K562 (cell line): ENCODE results near the gene HOXB6. TPM values are rescaled to one million over a fixed set of nuclear protein-coding genes. Genes with fewer than 3 reads are reported as not detected.

ENCODE experiments used
- BRD4 ChIP-seq: fragments of 200-600 bp; sonication (generic); IDR thresholded peaks from 2 replicates; pipeline ENCODE4 v1.6.1; 2017; ENCODE audit warnings: inconsistent platforms
- CHCHD3 ChIP-seq: fragments of 250-450 bp; sonication (Bioruptor Pico); IDR thresholded peaks from 2 replicates; pipeline ENCODE4 v2.1.2; 2022; ENCODE audit warnings: mild to moderate bottlenecking
- HDAC6 ChIP-seq: IDR thresholded peaks from 2 replicates; pipeline ENCODE4 v1.6.1; 2012; ENCODE audit warnings: low read depth, mild to moderate bottlenecking, control low read depth, inconsistent platforms, low read length, moderate library complexity
- HNRNPLL ChIP-seq: fragments of 200-400 bp; formaldehyde crosslinking; IDR thresholded peaks from 2 replicates; pipeline ENCODE4 v1.6.1; 2017; ENCODE audit warnings: low read length, low read depth, mild to moderate bottlenecking; ENCODE audit not compliant: poor library complexity, severe bottlenecking
- MAZ ChIP-seq, 2 experiments: fragments of 450-650 bp in 1 of 2; sonication (generic) in 1 of 2; formaldehyde crosslinking; IDR thresholded peaks in 1 of 2; conservative IDR thresholded peaks in 1 of 2; 2 replicates each; pipeline versions ENCODE4 v1.4.0 to v1.5.0; 2020; ENCODE audit warnings: mild to moderate bottlenecking in 1 of 2, missing genetic modification reagents in 1 of 2
- MEF2A ChIP-seq: IDR thresholded peaks from 2 replicates; pipeline ENCODE4 v1.6.1; 2011; ENCODE audit warnings: low read depth, mild to moderate bottlenecking, low read length, moderate library complexity; ENCODE audit not compliant: control insufficient read depth
- NONO ChIP-seq, 2 experiments: fragments of 200-400 bp in 1 of 2; fragments of 450-650 bp in 1 of 2; formaldehyde crosslinking in 1 of 2; IDR thresholded peaks; 2 replicates each; pipeline ENCODE4 v1.6.1; 2017; ENCODE audit warnings: low read depth in 2 of 2, mild to moderate bottlenecking in 2 of 2, moderate library complexity in 2 of 2, low read length in 1 of 2
- POLR2A ChIP-seq: fragments of 450-650 bp; conservative IDR thresholded peaks from 2 replicates; pipeline ENCODE4 v1.6.1; 2016
- RBFOX2 ChIP-seq: fragments of 200-400 bp; formaldehyde crosslinking; IDR thresholded peaks from 2 replicates; pipeline ENCODE4 v1.6.1; 2017; ENCODE audit warnings: low read depth, mild to moderate bottlenecking, low read length, moderate library complexity
- SIN3A ChIP-seq, 2 experiments: fragments of 150-350 bp in 1 of 2; IDR thresholded peaks; 2 replicates each; pipeline ENCODE4 v1.6.1; 2011 to 2016; ENCODE audit warnings: borderline replicate concordance in 2 of 2, low read depth in 2 of 2, low read length in 2 of 2, mild to moderate bottlenecking in 2 of 2, moderate library complexity in 2 of 2; ENCODE audit not compliant: control insufficient read depth in 1 of 2
- TAL1 ChIP-seq: fragments of 450-650 bp; IDR thresholded peaks from 2 replicates; pipeline ENCODE4 v1.6.1; 2016; ENCODE audit warnings: mild to moderate bottlenecking
- ZBTB8A ChIP-seq: fragments of 450-650 bp; IDR thresholded peaks from 2 replicates; pipeline ENCODE4 v1.6.1; 2018; ENCODE audit warnings: mild to moderate bottlenecking, moderate library complexity; ENCODE audit not compliant: partially characterized antibody
- ZNF239 ChIP-seq: fragments of 250-450 bp; sonication (Bioruptor Pico); IDR thresholded peaks from 2 replicates; pipeline ENCODE4 v1.4.0; 2020; ENCODE audit warnings: mild to moderate bottlenecking
- polyA plus RNA-seq, 8 experiments: library from polyadenylated mRNA; depleted of rRNA in 4 of 8; stranded (reverse) in 5 of 8; unstranded in 3 of 8; fragments of >200 nt; fragmentation: Nextera tagmentation in 2 of 8; fragmentation: Illumina TruSeq in 1 of 8; extraction: Ambion mirVana in 2 of 8; extraction: Trizol in 1 of 8; gene quantifications; 2 replicates each; pipeline versions ENCODE4 v1.2.1 to v1.2.3, GENCODE V29; 2011 to 2014; ENCODE audit warnings: inconsistent platforms in 1 of 8, missing spikeins in 1 of 8
- total RNA-seq, 7 experiments: library from RNA; depleted of rRNA in 6 of 7; stranded (reverse); fragments of >200 nt in 6 of 7; fragmentation: Illumina TruSeq in 2 of 7; extraction: Trizol in 2 of 7; gene quantifications; 2 replicates each; pipeline versions ENCODE4 v1.2.1 to v1.2.3, GENCODE V29; 2011 to 2021; ENCODE audit warnings: low replicate concordance in 1 of 7
- TF ChIP-seq, protein P1 (sequence below): fragments of 450-650 bp; formaldehyde crosslinking; IDR thresholded peaks from 2 replicates; pipeline ENCODE4 v1.4.0; 2020; ENCODE audit warnings: mild to moderate bottlenecking, moderate library complexity
- TF ChIP-seq, protein P2 (sequence below): IDR thresholded peaks from 2 replicates; pipeline ENCODE4 v1.6.1; 2011; ENCODE audit warnings: borderline replicate concordance, low read depth, mild to moderate bottlenecking, moderate library complexity, low read length; ENCODE audit not compliant: insufficient read depth, poor library complexity, severe bottlenecking
- TF ChIP-seq, protein P3 (sequence below): IDR thresholded peaks from 3 replicates; pipeline ENCODE4 v1.6.1; 2011; ENCODE audit warnings: borderline replicate concordance, mild to moderate bottlenecking, moderate library complexity; ENCODE audit not compliant: insufficient read length; ENCODE audit errors: extremely low read depth

Gene HOXB6
- total and polyA plus RNA-seq, 9 of the 15 experiments (the other 6 are each of a cell fraction or from before 2014, with no cell fraction given), result 1.2 to 14.8 (median 4.9) TPM

DNA sequence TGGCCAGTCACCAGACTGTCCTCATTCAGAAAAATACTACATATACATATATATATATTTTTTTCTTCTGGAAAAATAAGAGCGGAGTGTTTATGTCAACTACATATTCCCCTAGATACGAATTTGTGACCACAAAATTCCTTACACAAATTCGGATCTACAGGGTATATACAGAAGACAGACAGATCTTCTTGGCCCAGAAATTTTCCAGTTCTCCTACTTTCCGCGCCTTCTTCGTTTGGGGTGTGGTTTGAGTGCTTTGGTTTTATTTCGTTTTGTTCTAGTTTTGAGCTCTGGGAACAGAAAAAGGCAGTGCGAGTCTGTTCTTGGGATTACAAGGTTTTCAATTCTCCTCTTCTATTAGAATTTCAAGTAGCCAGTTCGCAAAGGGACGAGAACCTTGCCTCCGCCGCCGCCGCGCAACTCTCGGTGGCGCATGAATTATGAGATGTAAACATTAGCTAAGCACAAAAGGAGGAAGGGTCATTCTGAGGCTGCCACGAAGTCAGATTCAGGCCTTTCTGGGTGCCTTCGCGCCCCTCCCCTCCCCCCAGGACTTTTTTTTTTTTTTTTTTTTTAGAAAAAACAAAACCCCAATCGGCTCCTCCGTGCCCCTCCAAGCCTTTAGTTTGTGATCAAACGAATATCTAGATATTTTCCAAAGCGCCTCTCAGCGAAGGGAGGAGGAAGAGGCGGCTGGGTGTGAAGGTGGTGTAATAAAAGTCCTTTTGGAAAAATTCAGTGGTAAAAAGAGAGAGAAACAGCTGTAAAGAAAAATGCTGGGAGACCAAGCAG, 24.8 kb downstream of the HOXB6 start (continued):
- TF ChIP-seq BRD4 (peak; percentile 80; the same call in 1 of the 2 replicates), POLR2A (0 out of 2 replicates have a peak, but pooled peaks have one; percentile 35), TAL1 (no peak), MEF2A (no peak), HNRNPLL (no peak), ZNF239 (CRISPR knock-in tag) (0 out of 2 replicates have a peak, but pooled peaks have one; percentile 28), SIN3A (IDR thresholded peaks at IDR 0.05; ENCODE audit: borderline replicate concordance in 2 of 2, control insufficient read depth in 1 of 2, low read depth in 2 of 2, low read length in 2 of 2) (no peak), MAZ (CRISPR knock-in tag; conservative IDR thresholded peaks at IDR 0.05 in 1 of 2, IDR thresholded peaks at IDR 0.05 in 1 of 2) (no peak), ZBTB8A (no peak), NONO (IDR thresholded peaks at IDR 0.05; ENCODE audit: low read depth in 2 of 2, low read length in 1 of 2) (no peak), RBFOX2 (peak; percentile 70), CHCHD3 (CRISPR knock-in tag) (no peak), HDAC6 (no peak)
- TF ChIP-seq, protein P1, sequence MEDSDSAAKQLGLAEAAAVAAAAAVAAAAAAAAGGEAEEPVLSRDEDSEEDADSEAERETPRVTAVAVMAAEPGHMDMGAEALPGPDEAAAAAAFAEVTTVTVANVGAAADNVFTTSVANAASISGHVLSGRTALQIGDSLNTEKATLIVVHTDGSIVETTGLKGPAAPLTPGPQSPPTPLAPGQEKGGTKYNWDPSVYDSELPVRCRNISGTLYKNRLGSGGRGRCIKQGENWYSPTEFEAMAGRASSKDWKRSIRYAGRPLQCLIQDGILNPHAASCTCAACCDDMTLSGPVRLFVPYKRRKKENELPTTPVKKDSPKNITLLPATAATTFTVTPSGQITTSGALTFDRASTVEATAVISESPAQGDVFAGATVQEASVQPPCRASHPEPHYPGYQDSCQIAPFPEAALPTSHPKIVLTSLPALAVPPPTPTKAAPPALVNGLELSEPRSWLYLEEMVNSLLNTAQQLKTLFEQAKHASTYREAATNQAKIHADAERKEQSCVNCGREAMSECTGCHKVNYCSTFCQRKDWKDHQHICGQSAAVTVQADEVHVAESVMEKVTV (CRISPR knock-in tag), result 0 out of 2 replicates have a peak, but pooled peaks have one; percentile 24
- TF ChIP-seq, protein P2, sequence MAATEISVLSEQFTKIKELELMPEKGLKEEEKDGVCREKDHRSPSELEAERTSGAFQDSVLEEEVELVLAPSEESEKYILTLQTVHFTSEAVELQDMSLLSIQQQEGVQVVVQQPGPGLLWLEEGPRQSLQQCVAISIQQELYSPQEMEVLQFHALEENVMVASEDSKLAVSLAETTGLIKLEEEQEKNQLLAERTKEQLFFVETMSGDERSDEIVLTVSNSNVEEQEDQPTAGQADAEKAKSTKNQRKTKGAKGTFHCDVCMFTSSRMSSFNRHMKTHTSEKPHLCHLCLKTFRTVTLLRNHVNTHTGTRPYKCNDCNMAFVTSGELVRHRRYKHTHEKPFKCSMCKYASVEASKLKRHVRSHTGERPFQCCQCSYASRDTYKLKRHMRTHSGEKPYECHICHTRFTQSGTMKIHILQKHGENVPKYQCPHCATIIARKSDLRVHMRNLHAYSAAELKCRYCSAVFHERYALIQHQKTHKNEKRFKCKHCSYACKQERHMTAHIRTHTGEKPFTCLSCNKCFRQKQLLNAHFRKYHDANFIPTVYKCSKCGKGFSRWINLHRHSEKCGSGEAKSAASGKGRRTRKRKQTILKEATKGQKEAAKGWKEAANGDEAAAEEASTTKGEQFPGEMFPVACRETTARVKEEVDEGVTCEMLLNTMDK, result peak; percentile 9
- TF ChIP-seq, protein P3, sequence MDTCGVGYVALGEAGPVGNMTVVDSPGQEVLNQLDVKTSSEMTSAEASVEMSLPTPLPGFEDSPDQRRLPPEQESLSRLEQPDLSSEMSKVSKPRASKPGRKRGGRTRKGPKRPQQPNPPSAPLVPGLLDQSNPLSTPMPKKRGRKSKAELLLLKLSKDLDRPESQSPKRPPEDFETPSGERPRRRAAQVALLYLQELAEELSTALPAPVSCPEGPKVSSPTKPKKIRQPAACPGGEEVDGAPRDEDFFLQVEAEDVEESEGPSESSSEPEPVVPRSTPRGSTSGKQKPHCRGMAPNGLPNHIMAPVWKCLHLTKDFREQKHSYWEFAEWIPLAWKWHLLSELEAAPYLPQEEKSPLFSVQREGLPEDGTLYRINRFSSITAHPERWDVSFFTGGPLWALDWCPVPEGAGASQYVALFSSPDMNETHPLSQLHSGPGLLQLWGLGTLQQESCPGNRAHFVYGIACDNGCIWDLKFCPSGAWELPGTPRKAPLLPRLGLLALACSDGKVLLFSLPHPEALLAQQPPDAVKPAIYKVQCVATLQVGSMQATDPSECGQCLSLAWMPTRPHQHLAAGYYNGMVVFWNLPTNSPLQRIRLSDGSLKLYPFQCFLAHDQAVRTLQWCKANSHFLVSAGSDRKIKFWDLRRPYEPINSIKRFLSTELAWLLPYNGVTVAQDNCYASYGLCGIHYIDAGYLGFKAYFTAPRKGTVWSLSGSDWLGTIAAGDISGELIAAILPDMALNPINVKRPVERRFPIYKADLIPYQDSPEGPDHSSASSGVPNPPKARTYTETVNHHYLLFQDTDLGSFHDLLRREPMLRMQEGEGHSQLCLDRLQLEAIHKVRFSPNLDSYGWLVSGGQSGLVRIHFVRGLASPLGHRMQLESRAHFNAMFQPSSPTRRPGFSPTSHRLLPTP, result no peak
